Subcutaneous abdominal adipose tissue (tissue), 5 donors: Measurements from ENCODE around the gene C5orf63.
A peak's percentile ranks its signal among the peaks of the same experiment; 100 is the strongest.

Experiments
- H3K27ac ChIP-seq: one replicate; pipeline ENCODE4 v1.7.0; 2013; ENCODE audit warnings: low read depth, mild to moderate bottlenecking, inconsistent platforms, low read length, moderate library complexity
- H3K27me3 ChIP-seq, 5 donors: one replicate each; pipeline ENCODE4 v1.7.0; 2013; ENCODE audit warnings: low read length in 5 of 5, inconsistent platforms in 1 of 5; ENCODE audit not compliant: control insufficient read depth in 5 of 5, insufficient read depth in 4 of 5
- H3K36me3 ChIP-seq, 5 donors: one replicate each; pipeline ENCODE4 v1.7.0; 2013; ENCODE audit warnings: low read length in 5 of 5; ENCODE audit not compliant: control insufficient read depth in 5 of 5, insufficient read depth in 5 of 5
- H3K4me1 ChIP-seq, 5 donors: one replicate each; pipeline ENCODE4 v1.7.0; 2013; ENCODE audit warnings: low read length in 5 of 5, mild to moderate bottlenecking in 3 of 5, moderate library complexity in 1 of 5; ENCODE audit not compliant: control insufficient read depth in 5 of 5, insufficient read depth in 5 of 5
- H3K4me3 ChIP-seq, 5 donors: one replicate each; pipeline ENCODE4 v1.7.0; 2013; ENCODE audit warnings: low read length in 5 of 5, low read depth in 1 of 5
- H3K9ac ChIP-seq, 5 donors: one replicate each; pipeline ENCODE4 v1.7.0; 2013; ENCODE audit warnings: low read length in 5 of 5, mild to moderate bottlenecking in 4 of 5, moderate library complexity in 3 of 5
- H3K9me3 ChIP-seq, 5 donors: one replicate each; pipeline ENCODE4 v1.7.0; 2013; ENCODE audit warnings: low read length in 5 of 5; ENCODE audit not compliant: control insufficient read depth in 5 of 5
- donor health status: healthy.
- donor health status: healthy.
- donor health status: healthy.
- donor health status: healthy.
- donor health status: healthy.

C5orf63 gene

GRCh38 chr5:127040796-127041520, 32.3 kb downstream of the C5orf63 start:
- H3K9me3 ChIP-seq, result no peaks in the 10 kb centered on the region
- no peaks in the 10 kb centered on the region for H3K36me3 ChIP-seq
- H3K9ac ChIP-seq, result no peak overlapping the region
- H3K27ac ChIP-seq, result no peak overlapping the region
- H3K27me3 ChIP-seq, result no peaks in the 10 kb centered on the region
- H3K4me1 ChIP-seq, result peaks cover 0 to 7% (median 0%) of the 10 kb centered on the region in 5 donors
- no peak overlapping the region for H3K4me3 ChIP-seq

- no peaks in the 10 kb centered on the region for H3K9me3 ChIP-seq
- no peaks in the 10 kb centered on the region for H3K36me3 ChIP-seq
- H3K9ac ChIP-seq, result no peak overlapping the region
- no peak overlapping the region for H3K4me3 ChIP-seq
- H3K27me3 ChIP-seq, result no peaks in the 10 kb centered on the region
- no peak overlapping the region for H3K27ac ChIP-seq
- peaks cover 0 to 7% (median 0%) of the 10 kb centered on the region in 5 donors for H3K4me1 ChIP-seq
These were observed 34.8 kb downstream of the C5orf63 start for GRCh38 chr5:127038550-127038949.

GRCh38 chr5:127031863-127032232, 41.5 kb downstream of the C5orf63 start:
- no peak overlapping the region for H3K9ac ChIP-seq
- H3K9me3 ChIP-seq, result no peaks in the 10 kb centered on the region
- H3K27ac ChIP-seq, result no peak overlapping the region
- H3K27me3 ChIP-seq, result peaks cover 0 to 2% (median 0%) of the 10 kb centered on the region in 5 donors
- H3K36me3 ChIP-seq, result no peaks in the 10 kb centered on the region
- peak overlapping the region in 1 of 5 donors; percentile 19 for H3K4me3 ChIP-seq
- peaks cover 0 to 28% (median 25%) of the 10 kb centered on the region in 5 donors for H3K4me1 ChIP-seq

GRCh38 chr5:127031147-127031862, 42.0 kb downstream of the C5orf63 start:
- no peaks in the 10 kb centered on the region for H3K9me3 ChIP-seq
- no peaks in the 10 kb centered on the region for H3K36me3 ChIP-seq
- H3K9ac ChIP-seq, result peak overlapping the region in 4 of 5 donors; percentile 66 to 81 (median 72)
- H3K4me1 ChIP-seq, result peaks cover 0 to 30% (median 27%) of the 10 kb centered on the region in 5 donors
- peak overlapping the region; percentile 57 to 93 (median 90) for H3K4me3 ChIP-seq
- peak overlapping the region; percentile 94 for H3K27ac ChIP-seq
- peaks cover 0 to 2% (median 0%) of the 10 kb centered on the region in 5 donors for H3K27me3 ChIP-seq

GRCh38 chr5:127030259-127031146, 42.8 kb downstream of the C5orf63 start, which contains the start of gene MARCHF3:
TSS of gene MARCHF3 (minus strand) at chr5:127030558. CDS start at chr5:126918171, 112,387 bp downstream.
- Histone ChIP-seq H3K27ac (peak within 1 kb of the TSS; percentile 94), H3K4me1 (peaks cover 0 to 38% (median 35%) of the 10 kb centered on the region in 5 donors), H3K36me3 (no peaks in the 10 kb centered on the region), H3K27me3 (peaks cover 0 to 2% (median 0%) of the 10 kb centered on the region in 5 donors), H3K4me3 (peak within 1 kb of the TSS; percentile 88 to 93 (median 90)), H3K9me3 (no peaks in the 10 kb centered on the region), H3K9ac (peak within 1 kb of the TSS; percentile 86 to 91 (median 89))

- H3K27me3 ChIP-seq, result peaks cover 0 to 2% (median 0%) of the 10 kb centered on the region in 5 donors
- H3K9ac ChIP-seq, result peak overlapping the region; percentile 86 to 91 (median 89)
- H3K9me3 ChIP-seq, result no peaks in the 10 kb centered on the region
- peaks cover 0 to 46% (median 38%) of the 10 kb centered on the region in 5 donors for H3K4me1 ChIP-seq
- no peaks in the 10 kb centered on the region for H3K36me3 ChIP-seq
- peak overlapping the region; percentile 94 for H3K27ac ChIP-seq
- H3K4me3 ChIP-seq, result peak overlapping the region; percentile 88 to 93 (median 90)
These were observed 43.6 kb downstream of the C5orf63 start for GRCh38 chr5:127029581-127030258.

- H3K27ac ChIP-seq, result peak overlapping the region; percentile 94
- H3K27me3 ChIP-seq, result peaks cover 0 to 2% (median 0%) of the 10 kb centered on the region in 5 donors
- peaks cover 0 to 52% (median 38%) of the 10 kb centered on the region in 5 donors for H3K4me1 ChIP-seq
- no peaks in the 10 kb centered on the region for H3K36me3 ChIP-seq
- no peaks in the 10 kb centered on the region for H3K9me3 ChIP-seq
- peak overlapping the region; percentile 88 to 93 (median 90) for H3K4me3 ChIP-seq
- H3K9ac ChIP-seq, result peak overlapping the region in 4 of 5 donors; percentile 86 to 90 (median 89)
These were observed 44.4 kb downstream of the C5orf63 start for GRCh38 chr5:127028822-127029457.

GRCh38 chr5:127027539-127027938, 45.8 kb downstream of the C5orf63 start:
- Histone ChIP-seq H3K9ac (no peak overlapping the region), H3K9me3 (no peaks in the 10 kb centered on the region), H3K27ac (peak overlapping the region; percentile 23), H3K27me3 (peaks cover 0 to 2% (median 0%) of the 10 kb centered on the region in 5 donors), H3K4me1 (peaks cover 0 to 52% (median 38%) of the 10 kb centered on the region in 5 donors), H3K4me3 (no peak overlapping the region), H3K36me3 (no peaks in the 10 kb centered on the region)

GRCh38 chr5:127026166-127026565, 47.1 kb downstream of the C5orf63 start:
- Histone ChIP-seq H3K27me3 (no peaks in the 10 kb centered on the region), H3K27ac (peak overlapping the region; percentile 77), H3K4me3 (no peak overlapping the region), H3K9me3 (no peaks in the 10 kb centered on the region), H3K36me3 (no peaks in the 10 kb centered on the region), H3K9ac (no peak overlapping the region), H3K4me1 (peaks cover 0 to 52% (median 33%) of the 10 kb centered on the region in 5 donors)
